Fibroblast of skin of scalp (primary cell): ENCODE data around the gene BAK1.
"Not testable (repeated sequence)": the region's sequence is repeated elsewhere in the genome, so short reads cannot be mapped to it uniquely, and the experiment has no call there.

Experiments
- DNase-seq: peaks from one replicate; pipeline ENCODE4 v3.0.0-alpha.2; 2013

BAK1 gene

GRCh38 chr6:33549896-33550295 is 30.2 kb downstream of the BAK1 start:
- no peak for DNase-seq

- no peak for DNase-seq
Measured at GRCh38 chr6:33549196-33549595, 30.9 kb downstream of the BAK1 start.

- DNase-seq, result no peak
Measured at GRCh38 chr6:33547499-33547898, 32.6 kb downstream of the BAK1 start.

GRCh38 chr6:33546766-33547165 is 33.3 kb downstream of the BAK1 start:
- DNase-seq, result no peak

GRCh38 chr6:33545292-33545691 is 34.8 kb downstream of the BAK1 start:
- DNase-seq, result not testable (repeated sequence)

GRCh38 chr6:33543116-33543515 is 37.0 kb downstream of the BAK1 start:
- DNase-seq, result no peak

- DNase-seq, result no peak
Measured at GRCh38 chr6:33540768-33541167, 39.3 kb downstream of the BAK1 start.

- DNase-seq, result no peak
Measured at GRCh38 chr6:33534702-33535101, 45.4 kb downstream of the BAK1 start.

GRCh38 chr6:33533163-33533869 is 46.8 kb downstream of the BAK1 start:
- not testable (repeated sequence) for DNase-seq

- not testable (repeated sequence) for DNase-seq
Measured at GRCh38 chr6:33532431-33532830, 47.6 kb downstream of the BAK1 start.

- DNase-seq, result not testable (repeated sequence)
Measured at GRCh38 chr6:33530617-33531016, 49.5 kb downstream of the BAK1 start.
